HG03060 (cell line): ENCODE measurements around the gene SOHLH1.
"Not testable (repeated sequence)": the region's sequence is repeated elsewhere in the genome, so short reads cannot be mapped to it uniquely, and the experiment has no call there.

Experiments used
- ATAC-seq: cut with Tn5 transposase; IDR thresholded peaks from one replicate; pipeline ENCODE4 v1.9.1; 2021; ENCODE audit warnings: low read depth, moderate number of reproducible peaks; ENCODE audit not compliant: unreplicated experiment

SOHLH1 gene

GRCh38 chr9:135681161-135681560 is 18.1 kb downstream of the SOHLH1 start:
- no peak for ATAC-seq

- ATAC-seq: no peak
These were observed 19.2 kb downstream of the SOHLH1 start for GRCh38 chr9:135680056-135680455.

DNA sequence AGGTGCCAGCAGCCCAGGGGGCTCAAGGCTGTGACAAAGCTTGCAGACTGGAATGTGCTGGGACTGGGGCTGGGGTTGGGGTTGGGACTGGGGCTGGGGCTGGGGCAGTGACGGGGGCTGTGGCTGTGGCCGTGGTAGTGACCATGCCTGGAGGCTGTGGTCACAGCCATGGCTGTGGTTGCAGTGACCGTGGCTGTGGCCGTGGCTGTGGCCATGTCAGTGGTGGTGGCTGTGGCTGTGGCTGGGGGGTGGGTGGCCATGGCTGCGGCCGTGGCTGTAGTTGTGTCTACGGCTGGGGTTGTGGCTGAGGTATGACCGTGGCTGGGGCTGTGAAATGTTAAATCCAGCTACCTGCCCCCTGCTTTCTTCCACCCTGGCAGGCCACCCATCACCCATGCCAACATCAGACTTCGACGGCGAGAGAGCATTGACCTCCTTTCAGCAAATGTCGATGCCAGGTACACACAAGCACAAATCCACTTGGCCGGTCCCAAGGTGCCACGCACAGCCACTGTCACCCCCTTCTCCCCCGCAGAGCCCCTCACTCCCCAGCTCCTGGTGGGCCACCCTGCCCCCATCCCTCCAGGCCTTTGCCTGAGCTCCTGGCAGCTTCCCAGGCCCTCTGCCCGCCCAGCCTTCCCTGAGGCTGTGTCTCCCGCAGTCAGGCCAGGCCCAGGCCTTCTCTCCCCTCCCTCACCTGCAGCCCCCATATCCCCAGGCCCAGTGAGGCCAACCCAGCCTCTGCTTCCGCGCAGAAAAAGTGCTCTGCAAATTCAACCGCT is 20.9 kb downstream of the SOHLH1 start:
- ATAC-seq: no peak

- ATAC-seq: no peak
These were observed 21.6 kb downstream of the SOHLH1 start for GRCh38 chr9:135677641-135678168.

DNA sequence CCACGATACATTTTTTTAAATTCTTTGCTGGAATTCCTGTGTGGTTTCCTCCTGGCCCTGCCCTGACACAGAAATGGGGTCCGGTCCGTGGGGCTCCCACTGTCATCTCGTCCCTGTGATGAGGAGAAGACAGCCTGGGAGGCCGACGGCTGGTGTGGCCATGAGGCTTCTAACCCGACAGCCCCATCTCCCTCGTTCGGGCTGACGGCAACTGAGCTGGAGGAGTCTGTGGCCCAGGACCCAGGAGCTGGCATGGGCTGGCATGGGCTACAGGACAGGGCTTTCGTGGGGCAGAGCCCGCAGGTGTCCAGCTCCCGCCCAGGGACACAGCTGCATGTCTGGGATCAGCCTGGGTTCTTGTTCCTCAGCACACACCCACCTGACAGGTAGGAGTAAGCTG is 22.4 kb downstream of the SOHLH1 start:
- ATAC-seq: no peak

DNA sequence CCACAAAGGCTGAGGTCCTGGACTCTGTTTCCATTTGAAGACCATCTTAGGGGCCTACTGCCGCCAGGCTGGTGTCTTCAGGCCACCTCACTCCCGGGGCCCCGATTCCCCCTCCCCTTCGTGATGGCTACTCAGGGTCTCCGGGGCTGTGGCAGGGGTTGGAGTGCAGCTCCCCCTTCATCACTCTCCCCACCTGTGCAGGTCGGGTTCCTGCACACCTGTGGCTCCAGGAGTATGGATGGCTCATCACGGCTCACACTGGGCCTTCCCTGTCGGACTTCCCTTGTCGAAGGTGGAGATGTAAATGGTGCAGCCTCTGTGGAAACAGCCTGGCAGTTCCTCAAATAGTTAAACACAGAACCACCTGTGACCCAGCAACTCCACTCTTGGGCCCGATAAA is 24.3 kb downstream of the SOHLH1 start:
- ATAC-seq: no peak

DNA sequence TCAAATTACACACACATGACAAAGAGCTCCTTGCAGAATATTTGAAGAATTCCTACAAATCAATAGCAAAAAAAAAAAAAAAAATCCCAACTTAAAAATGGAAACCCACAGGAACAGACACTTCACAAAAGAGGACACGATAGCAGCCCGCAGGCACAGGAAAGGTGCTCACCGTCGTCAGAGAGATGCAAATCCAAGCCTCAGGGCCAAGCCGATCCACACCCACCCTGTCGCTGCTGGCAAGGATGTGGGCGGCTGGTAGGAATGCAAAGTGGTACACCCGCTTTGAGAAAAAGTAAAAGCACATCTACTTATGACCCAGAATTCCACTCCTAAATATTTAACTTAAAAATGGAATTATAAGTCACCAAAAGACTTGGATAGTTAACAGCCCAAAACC is 25.3 kb downstream of the SOHLH1 start:
- no peak for ATAC-seq

DNA sequence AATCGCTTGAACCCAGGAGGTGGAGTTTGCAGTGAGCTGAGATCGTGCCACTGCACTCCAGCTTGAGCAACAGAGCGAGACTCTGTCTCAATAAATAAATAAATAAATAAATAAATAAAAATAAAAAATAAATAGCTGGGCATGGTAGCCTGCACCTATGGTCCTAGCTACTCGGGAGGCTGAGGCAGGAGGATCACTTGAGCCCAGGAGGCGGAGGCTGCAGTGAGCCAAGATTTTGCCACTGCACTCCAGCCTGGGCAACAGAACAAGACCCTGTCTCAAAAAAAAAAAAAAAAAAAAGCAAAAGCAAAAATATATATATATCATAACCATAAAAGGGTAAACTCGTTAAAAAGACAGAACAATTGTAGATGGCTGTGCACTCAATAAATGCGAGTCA is 26.5 kb downstream of the SOHLH1 start:
- not testable (repeated sequence) for ATAC-seq

- ATAC-seq: no peak
These were observed 27.7 kb downstream of the SOHLH1 start for GRCh38 chr9:135671591-135672041.

- ATAC-seq: no peak
These were observed 28.3 kb downstream of the SOHLH1 start for GRCh38 chr9:135670721-135671590.

- no peak for ATAC-seq
These were observed 29.5 kb downstream of the SOHLH1 start for GRCh38 chr9:135669616-135670285.

- ATAC-seq: not testable (repeated sequence)
These were observed 30.3 kb downstream of the SOHLH1 start for GRCh38 chr9:135669018-135669417.

DNA sequence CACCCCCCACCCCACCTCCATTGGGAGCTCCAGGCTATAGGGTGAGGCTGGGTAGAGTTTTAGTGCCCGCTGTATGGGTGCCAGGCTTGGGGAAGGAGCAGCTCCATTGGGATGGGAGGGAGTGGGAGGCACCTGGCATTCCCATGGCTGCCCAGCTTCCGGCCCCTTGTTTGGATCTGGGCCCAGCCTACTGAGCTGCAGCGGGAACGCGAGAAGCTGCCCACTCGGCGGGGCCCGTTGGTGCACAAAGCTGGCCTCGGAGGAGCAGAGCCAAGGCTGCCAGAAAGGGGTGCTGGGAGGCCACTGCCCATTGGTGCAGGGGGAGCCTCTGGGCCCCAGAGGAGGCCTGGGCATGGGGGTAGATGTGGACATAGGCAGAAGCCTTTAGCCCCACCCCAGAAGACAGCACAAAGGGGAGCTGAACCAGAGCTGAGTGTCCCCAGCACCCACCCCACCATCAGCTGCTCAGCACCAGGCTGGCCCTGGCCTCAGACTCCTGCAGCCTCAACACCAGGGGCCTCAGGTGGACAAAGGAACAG is 31.7 kb downstream of the SOHLH1 start:
- no peak for ATAC-seq

DNA sequence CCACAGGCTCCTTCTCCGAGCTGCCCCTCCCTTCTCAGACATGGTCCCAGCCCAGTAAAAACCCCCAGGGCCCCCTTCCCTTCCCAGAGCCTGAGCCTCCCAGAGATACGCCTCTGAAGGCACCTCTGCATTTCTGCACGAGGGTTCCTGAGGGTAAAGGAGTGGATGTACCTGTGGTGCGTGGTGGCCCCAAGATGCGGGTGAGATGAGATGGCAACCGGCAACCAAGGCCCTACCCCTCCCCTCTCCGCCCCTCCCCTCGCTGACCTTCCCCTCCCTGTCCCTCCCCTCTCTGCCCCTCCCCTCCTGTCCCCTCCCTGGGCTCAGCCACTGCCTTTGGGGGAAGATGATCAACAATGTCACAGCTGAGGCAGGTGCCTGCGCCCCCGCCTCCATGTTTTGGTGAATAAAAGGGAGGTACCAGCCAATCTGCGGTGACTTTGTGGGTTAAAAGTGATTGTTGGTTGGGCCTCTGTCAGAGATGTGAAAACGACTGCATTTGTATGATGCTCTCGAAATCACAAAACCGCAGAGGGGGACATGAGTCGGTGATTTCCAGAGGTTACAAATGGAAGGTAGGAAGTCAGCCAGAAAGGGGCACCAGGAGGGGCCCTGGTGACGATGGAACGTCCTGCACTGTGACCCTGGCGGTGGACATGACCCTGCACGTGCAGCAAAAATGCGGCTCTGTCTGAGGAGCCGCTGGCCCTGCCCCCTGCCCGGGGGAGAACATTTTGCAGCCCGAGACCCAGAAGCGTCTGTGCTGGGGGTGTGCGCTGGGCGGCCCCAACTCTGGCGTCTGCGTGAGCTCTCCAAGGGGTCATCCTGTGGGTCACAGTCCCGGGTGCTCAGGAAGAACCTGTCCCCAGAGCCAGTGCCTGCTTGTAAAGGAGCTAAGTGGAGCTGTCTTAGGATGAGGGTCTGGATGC is 32.5 kb downstream of the SOHLH1 start:
- ATAC-seq: no peak

DNA sequence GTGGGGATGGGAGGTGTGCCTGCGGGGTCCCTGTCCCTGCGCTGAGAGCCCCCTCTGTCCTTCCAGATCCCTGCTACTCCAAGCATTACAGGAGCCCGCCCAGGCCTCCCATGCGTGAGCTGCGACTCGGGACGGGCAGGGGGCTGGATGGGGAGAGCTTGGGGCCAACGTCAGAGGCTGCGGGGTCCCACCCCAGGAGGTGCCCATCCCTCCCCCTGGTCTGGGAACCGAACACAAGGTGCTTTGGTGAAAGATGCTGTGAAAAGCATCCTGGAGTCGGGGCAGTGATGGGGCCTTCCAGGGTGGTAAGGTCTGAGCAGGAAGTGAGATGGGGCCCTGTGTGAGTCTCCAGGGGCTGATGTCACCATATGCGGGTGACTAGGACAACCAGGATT is 33.5 kb downstream of the SOHLH1 start:
- no peak for ATAC-seq

DNA sequence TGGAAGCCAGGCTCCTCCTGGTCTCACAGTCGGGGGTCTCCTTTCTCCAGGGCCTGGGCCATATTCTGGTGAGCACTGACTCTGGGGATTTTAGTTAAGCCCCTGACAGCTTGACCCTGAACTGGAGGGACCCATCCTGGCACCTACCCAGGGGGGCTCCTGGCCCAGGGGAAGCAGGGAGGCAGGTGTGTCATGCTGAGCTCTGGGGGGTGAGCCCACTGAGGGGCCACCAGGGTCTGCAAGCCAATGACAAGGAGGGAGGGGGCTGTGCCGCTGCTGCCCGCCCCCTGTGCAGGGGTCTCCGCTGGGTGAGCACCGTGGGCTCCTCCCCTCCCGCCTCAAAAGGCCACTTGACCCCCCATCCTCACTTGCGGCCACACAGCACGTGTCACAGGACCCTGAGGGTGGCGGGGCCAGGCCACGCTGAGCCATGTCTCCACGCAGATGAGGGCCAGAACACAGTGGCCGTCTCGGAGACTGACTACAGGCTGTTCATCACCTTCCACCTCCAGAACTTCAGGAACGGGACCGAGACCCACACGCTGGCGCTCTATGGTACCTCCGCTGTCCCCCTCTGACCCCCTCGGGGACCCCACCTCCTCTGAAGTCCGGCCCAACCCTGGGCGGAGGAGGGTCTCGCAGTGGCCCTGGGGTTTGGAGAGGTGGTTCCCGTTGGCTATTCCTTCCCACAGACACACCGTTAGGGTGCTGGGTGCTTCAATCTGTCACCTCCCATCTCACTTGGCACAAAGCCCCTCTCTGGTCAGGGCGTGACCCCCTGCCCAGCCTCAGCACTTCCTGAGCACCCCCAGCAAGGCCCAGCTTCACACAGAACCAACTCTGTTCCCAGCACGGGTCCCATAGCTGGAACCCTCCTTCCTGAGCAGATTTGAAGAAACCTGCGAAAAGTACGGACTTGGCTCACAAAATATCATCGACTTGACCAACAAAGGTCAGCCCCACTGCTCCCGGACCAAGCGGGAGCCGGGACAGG is 34.2 kb downstream of the SOHLH1 start:
- no peak for ATAC-seq

DNA sequence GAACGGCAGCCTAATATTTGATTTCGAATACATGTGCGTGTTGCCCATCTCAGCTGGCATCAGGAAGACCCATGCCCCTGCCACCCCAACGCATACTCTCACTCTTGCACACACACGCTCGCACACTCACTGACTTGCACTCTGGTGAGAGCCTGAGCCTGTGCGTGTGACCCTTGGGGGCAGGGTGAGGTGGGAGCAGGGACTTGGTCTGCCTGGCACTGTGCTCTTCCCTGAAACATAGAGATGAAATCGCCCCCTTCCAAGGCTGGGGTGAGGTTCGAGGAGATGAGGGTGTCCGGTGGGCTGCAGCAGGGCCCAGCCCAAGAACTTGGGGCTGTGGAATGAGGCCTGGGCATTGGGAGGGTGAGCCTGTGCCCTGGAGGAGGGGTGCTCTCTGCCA is 35.0 kb downstream of the SOHLH1 start:
- ATAC-seq: no peak

DNA sequence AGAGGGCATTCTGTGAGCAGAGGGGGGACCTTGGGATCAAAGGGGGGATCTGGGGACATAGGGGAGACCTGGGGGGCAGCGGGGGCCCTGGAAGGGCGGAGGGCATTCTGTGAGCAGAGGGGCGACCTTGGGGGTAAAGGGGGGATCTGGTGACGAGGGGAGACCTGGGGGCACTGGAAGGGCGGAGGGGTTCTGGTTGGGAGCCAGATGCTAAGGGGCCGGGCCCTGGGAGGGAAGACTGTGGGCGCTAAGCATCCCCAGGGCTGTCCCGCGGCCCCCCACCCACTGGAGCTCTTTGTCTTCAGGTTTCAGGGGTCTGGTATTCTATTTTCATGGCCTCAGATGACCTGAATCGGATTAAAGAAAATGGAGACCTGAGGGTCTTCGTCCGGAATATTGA is 35.4 kb downstream of the SOHLH1 start:
- ATAC-seq: no peak

GRCh38 chr9:135663451-135663770 is 35.9 kb downstream of the SOHLH1 start:
- no peak for ATAC-seq
